Measurements from ENCODE around the gene TWF2. TPM values are rescaled to one million over a fixed set of nuclear protein-coding genes. Genes with fewer than 3 reads are reported as not detected.

Gene TWF2
- total RNA-seq, 4 donors from 2014 or later, result 46.2 to 68.8 (median 59.3) TPM

GRCh38 chr3:52208556-52208955 is 30.4 kb downstream of the TWF2 start:
- Histone ChIP-seq H3K36me3 (peaks cover 0 to 100% (median 0%) of the 10 kb centered on the region in 3 donors), H3K4me1 (peaks cover 0 to 9% (median 0%) of the 10 kb centered on the region in 4 donors), H3K9me3 (no peaks in the 10 kb centered on the region), H3K27ac (no peak overlapping the region), H3K4me3 (no peak overlapping the region), H3K27me3 (no peaks in the 10 kb centered on the region)
- no peak for DNase-seq
- TF ChIP-seq CTCF (IDR thresholded peaks at IDR 0.05) (no peak), POLR2A (IDR thresholded peaks at IDR 0.05) (no peak)

- peaks cover 0 to 91% (median 0%) of the 10 kb centered on the region in 3 donors for H3K36me3 ChIP-seq
- no peak overlapping the region for H3K27ac ChIP-seq
- no peaks in the 10 kb centered on the region for H3K27me3 ChIP-seq
- H3K4me3 ChIP-seq, result no peak overlapping the region
- TF ChIP-seq CTCF (IDR thresholded peaks at IDR 0.05) (no peak), POLR2A (IDR thresholded peaks at IDR 0.05) (no peak)
- peaks cover 0 to 15% (median 0%) of the 10 kb centered on the region in 4 donors for H3K4me1 ChIP-seq
- no peaks in the 10 kb centered on the region for H3K9me3 ChIP-seq
- DNase-seq, result no peak
Measured at GRCh38 chr3:52205727-52206372, 33.1 kb downstream of the TWF2 start.

- H3K4me3 ChIP-seq, result no peak overlapping the region
- no peaks in the 10 kb centered on the region for H3K27me3 ChIP-seq
- peaks cover 0 to 78% (median 0%) of the 10 kb centered on the region in 3 donors for H3K36me3 ChIP-seq
- H3K9me3 ChIP-seq, result no peaks in the 10 kb centered on the region
- TF ChIP-seq POLR2A (IDR thresholded peaks at IDR 0.05) (no peak), CTCF (IDR thresholded peaks at IDR 0.05) (no peak)
- peak overlapping the region in 1 of 4 donors; percentile 8 for H3K27ac ChIP-seq
- DNase-seq, result no peak
- H3K4me1 ChIP-seq, result peaks cover 0 to 22% (median 0%) of the 10 kb centered on the region in 4 donors
Measured at GRCh38 chr3:52204337-52205073, 34.5 kb downstream of the TWF2 start.

- H3K9me3 ChIP-seq, result no peaks in the 10 kb centered on the region
- peaks cover 0 to 31% (median 8%) of the 10 kb centered on the region in 4 donors for H3K4me1 ChIP-seq
- H3K27ac ChIP-seq, result no peak overlapping the region
- H3K4me3 ChIP-seq, result no peak overlapping the region
- H3K36me3 ChIP-seq, result peaks cover 0 to 70% (median 0%) of the 10 kb centered on the region in 3 donors
- H3K27me3 ChIP-seq, result no peaks in the 10 kb centered on the region
- TF ChIP-seq CTCF (IDR thresholded peaks at IDR 0.05), result no peak
- TF ChIP-seq POLR2A (IDR thresholded peaks at IDR 0.05), result no peak
- no peak for DNase-seq
Measured at GRCh38 chr3:52203701-52204100, 35.3 kb downstream of the TWF2 start.

GRCh38 chr3:52202384-52203077 is 36.4 kb downstream of the TWF2 start:
- no peak for DNase-seq
- no peak overlapping the region for H3K4me3 ChIP-seq
- peak overlapping the region in 2 of 4 donors; percentile 7 to 8 for H3K27ac ChIP-seq
- no peaks in the 10 kb centered on the region for H3K27me3 ChIP-seq
- no peaks in the 10 kb centered on the region for H3K9me3 ChIP-seq
- peaks cover 0 to 58% (median 0%) of the 10 kb centered on the region in 3 donors for H3K36me3 ChIP-seq
- TF ChIP-seq CTCF (IDR thresholded peaks at IDR 0.05) (no peak), POLR2A (IDR thresholded peaks at IDR 0.05) (no peak)
- peaks cover under 1 to 35% (median 11%) of the 10 kb centered on the region in 4 donors for H3K4me1 ChIP-seq
